ENCODE results near the gene RELL1.

RELL1 gene

DNA sequence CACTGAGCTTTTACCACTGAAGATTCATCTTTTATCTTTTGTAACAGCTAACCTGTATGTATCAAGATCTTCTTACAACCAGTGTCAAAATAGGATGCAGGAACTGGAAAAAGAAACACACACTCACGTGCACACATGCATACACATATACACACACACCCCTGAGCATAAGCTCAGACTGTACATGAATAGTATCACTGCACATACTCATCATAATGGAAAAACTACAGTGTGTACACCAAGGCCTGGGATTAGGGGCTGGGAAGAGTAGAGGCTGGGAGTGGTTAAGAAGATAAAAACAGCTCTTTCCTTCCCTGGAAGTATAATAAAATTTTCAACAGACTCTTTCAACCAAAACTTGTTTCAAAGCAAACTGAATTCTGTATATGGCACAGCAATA lies 73.4 kb downstream of the RELL1 start:
- CTCF ChIA-PET: interaction anchor here (0.6 to 1.1 kb wide), 4 partner anchors 10 to 172 kb away, joined by 3 to 4 read pairs (median 4); no protein-coding TSS in a partner anchor
- Histone ChIP-seq H3K9me3 (ENCODE audit: control insufficient read depth, insufficient read depth, low read depth, low read length) (no peaks in the 10 kb centered on the region), H3K27ac (ENCODE audit: extremely low read depth, low read depth, low read length) (no peak overlapping the region), H3K36me3 (ENCODE audit: control insufficient read depth in 2 of 2, insufficient read depth in 1 of 2, low read length in 2 of 2) (no peaks in the 10 kb centered on the region), H3K4me3 (ENCODE audit: low read depth, low read length) (no peak overlapping the region), H3K4me1 (ENCODE audit: control insufficient read depth, insufficient read depth, low read length) (no peaks in the 10 kb centered on the region)
- POLR2A ChIA-PET: no interaction called here
- TF ChIP-seq, protein P1, sequence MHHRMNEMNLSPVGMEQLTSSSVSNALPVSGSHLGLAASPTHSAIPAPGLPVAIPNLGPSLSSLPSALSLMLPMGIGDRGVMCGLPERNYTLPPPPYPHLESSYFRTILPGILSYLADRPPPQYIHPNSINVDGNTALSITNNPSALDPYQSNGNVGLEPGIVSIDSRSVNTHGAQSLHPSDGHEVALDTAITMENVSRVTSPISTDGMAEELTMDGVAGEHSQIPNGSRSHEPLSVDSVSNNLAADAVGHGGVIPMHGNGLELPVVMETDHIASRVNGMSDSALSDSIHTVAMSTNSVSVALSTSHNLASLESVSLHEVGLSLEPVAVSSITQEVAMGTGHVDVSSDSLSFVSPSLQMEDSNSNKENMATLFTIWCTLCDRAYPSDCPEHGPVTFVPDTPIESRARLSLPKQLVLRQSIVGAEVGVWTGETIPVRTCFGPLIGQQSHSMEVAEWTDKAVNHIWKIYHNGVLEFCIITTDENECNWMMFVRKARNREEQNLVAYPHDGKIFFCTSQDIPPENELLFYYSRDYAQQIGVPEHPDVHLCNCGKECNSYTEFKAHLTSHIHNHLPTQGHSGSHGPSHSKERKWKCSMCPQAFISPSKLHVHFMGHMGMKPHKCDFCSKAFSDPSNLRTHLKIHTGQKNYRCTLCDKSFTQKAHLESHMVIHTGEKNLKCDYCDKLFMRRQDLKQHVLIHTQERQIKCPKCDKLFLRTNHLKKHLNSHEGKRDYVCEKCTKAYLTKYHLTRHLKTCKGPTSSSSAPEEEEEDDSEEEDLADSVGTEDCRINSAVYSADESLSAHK (tag by site-specific recombination; IDR thresholded peaks at IDR 0.05): no peak
- TF ChIP-seq ZSCAN30 (tag by site-specific recombination; IDR thresholded peaks at IDR 0.05): no peak
- TF ChIP-seq ZNF19 (tag by site-specific recombination; IDR thresholded peaks at IDR 0.05; ENCODE audit: low read depth): no peak
- TF ChIP-seq ZBTB11 (tag by site-specific recombination; conservative IDR thresholded peaks at IDR 0.05; ENCODE audit: low read depth): no peak
- TF ChIP-seq ZNF26 (tag by site-specific recombination; IDR thresholded peaks at IDR 0.05): no peak
- no peak for TF ChIP-seq EGR2 (tag by site-specific recombination; IDR thresholded peaks at IDR 0.05; ENCODE audit: low read depth)
- no peak for TF ChIP-seq ZBTB21 (tag by site-specific recombination; IDR thresholded peaks at IDR 0.05)
- no peak for TF ChIP-seq ZNF138 (tag by site-specific recombination; IDR thresholded peaks at IDR 0.05; ENCODE audit: borderline replicate concordance)
- TF ChIP-seq ZNF302 (tag by site-specific recombination; IDR thresholded peaks at IDR 0.05; ENCODE audit: low read depth): no peak
- no peak for TF ChIP-seq ZFP3 (tag by site-specific recombination; IDR thresholded peaks at IDR 0.05; ENCODE audit: low read depth)
- TF ChIP-seq, protein P2, sequence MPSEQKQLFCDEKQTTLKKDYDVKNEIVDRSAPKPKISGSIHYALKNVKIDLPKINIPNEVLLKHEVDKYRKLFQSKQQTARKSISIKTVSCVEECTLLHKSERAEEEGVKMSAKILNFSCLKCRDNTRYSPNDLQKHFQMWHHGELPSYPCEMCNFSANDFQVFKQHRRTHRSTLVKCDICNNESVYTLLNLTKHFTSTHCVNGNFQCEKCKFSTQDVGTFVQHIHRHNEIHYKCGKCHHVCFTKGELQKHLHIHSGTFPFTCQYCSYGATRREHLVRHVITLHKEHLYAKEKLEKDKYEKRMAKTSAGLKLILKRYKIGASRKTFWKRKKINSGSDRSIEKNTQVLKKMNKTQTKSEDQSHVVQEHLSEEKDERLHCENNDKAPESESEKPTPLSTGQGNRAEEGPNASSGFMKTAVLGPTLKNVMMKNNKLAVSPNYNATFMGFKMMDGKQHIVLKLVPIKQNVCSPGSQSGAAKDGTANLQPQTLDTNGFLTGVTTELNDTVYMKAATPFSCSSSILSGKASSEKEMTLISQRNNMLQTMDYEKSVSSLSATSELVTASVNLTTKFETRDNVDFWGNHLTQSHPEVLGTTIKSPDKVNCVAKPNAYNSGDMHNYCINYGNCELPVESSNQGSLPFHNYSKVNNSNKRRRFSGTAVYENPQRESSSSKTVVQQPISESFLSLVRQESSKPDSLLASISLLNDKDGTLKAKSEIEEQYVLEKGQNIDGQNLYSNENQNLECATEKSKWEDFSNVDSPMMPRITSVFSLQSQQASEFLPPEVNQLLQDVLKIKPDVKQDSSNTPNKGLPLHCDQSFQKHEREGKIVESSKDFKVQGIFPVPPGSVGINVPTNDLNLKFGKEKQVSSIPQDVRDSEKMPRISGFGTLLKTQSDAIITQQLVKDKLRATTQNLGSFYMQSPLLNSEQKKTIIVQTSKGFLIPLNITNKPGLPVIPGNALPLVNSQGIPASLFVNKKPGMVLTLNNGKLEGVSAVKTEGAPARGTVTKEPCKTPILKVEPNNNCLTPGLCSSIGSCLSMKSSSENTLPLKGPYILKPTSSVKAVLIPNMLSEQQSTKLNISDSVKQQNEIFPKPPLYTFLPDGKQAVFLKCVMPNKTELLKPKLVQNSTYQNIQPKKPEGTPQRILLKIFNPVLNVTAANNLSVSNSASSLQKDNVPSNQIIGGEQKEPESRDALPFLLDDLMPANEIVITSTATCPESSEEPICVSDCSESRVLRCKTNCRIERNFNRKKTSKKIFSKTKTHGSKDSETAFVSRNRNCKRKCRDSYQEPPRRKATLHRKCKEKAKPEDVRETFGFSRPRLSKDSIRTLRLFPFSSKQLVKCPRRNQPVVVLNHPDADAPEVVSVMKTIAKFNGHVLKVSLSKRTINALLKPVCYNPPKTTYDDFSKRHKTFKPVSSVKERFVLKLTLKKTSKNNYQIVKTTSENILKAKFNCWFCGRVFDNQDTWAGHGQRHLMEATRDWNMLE (tag by site-specific recombination; conservative IDR thresholded peaks at IDR 0.05; ENCODE audit: low read depth): no peak
- no peak for TF ChIP-seq GLI2 (tag by site-specific recombination; IDR thresholded peaks at IDR 0.05; ENCODE audit: borderline replicate concordance, low read depth)
- no peak for TF ChIP-seq BCL11B (tag by site-specific recombination; IDR thresholded peaks at IDR 0.05; ENCODE audit: low read depth)
- TF ChIP-seq TCF7L2 (IDR thresholded peaks at IDR 0.05; ENCODE audit: borderline replicate concordance, low read depth, low read length): no peak
- no peak for TF ChIP-seq ZNF354C (tag by site-specific recombination; IDR thresholded peaks at IDR 0.05; ENCODE audit: borderline replicate concordance, low read depth)
- TF ChIP-seq ZNF335 (tag by site-specific recombination; conservative IDR thresholded peaks at IDR 0.05): no peak
- TF ChIP-seq ZSCAN18 (tag by site-specific recombination; IDR thresholded peaks at IDR 0.05): no peak
- no peak for TF ChIP-seq GLIS1 (tag by site-specific recombination; IDR thresholded peaks at IDR 0.05)
- TF ChIP-seq KLF17 (tag by site-specific recombination; IDR thresholded peaks at IDR 0.05): no peak
- TF ChIP-seq ZNF544 (tag by site-specific recombination; IDR thresholded peaks at IDR 0.05): no peak
